ENCODE results near the gene SUGCT. TPM values are rescaled to one million over a fixed set of nuclear protein-coding genes. Genes with fewer than 3 reads are reported as not detected.

Gene SUGCT
- total RNA-seq, 2 experiments from 2014 or later = 0.95 to 1.2 TPM

- POLR2A ChIA-PET = no interaction called here
- no peaks in the 10 kb centered on the region for H3K4me1 ChIP-seq (ENCODE audit: insufficient read depth, low read length)
- H3K36me3 Mint-ChIP-seq (ENCODE audit: low read depth) = no peaks in the 10 kb centered on the region
- intact Hi-C loops (cut with DNase I, micrococcal nuclease) = no loop called here
- no peaks in the 10 kb centered on the region for H3K36me3 ChIP-seq (ENCODE audit: insufficient read depth, low read length)
- H3K9me3 ChIP-seq (ENCODE audit: control insufficient read depth in 1 of 2, insufficient read depth in 1 of 2, low read length in 2 of 2) = peaks cover 0 to 8% of the 10 kb centered on the region in 2 experiments
- ATAC-seq (ENCODE audit: poor library complexity) (no peak), DNase-seq (no peak)
- no peak for TF ChIP-seq CTCF (IDR thresholded peaks at IDR 0.05)
- H3K27me3 Mint-ChIP-seq = no peaks in the 10 kb centered on the region
- H3K27me3 ChIP-seq (ENCODE audit: control insufficient read depth in 1 of 2, insufficient read depth in 2 of 2, low read length in 2 of 2) = no peaks in the 10 kb centered on the region
- no peaks in the 10 kb centered on the region for H3K4me1 Mint-ChIP-seq (ENCODE audit: low read depth)
- H3K9me3 Mint-ChIP-seq = peaks cover 8% of the 10 kb centered on the region
- H3K27ac Mint-ChIP-seq = no peak overlapping the region
- CTCF ChIA-PET = no interaction called here
- no peak overlapping the region for H3K27ac ChIP-seq (ENCODE audit: low read depth in 1 of 2, low read length in 2 of 2)
- H3K4me3 Mint-ChIP-seq = no peak overlapping the region
- no peak overlapping the region for H3K4me3 ChIP-seq (ENCODE audit: low read length)
Observed at GRCh38 chr7:40873248-40873647, 738.4 kb downstream of the SUGCT start.

- ChIA-PET CTCF (no interaction called here), POLR2A (no interaction called here)
- Mint-ChIP-seq H3K36me3 (ENCODE audit: low read depth) (no peaks in the 10 kb centered on the region), H3K9me3 (peaks cover 5% of the 10 kb centered on the region), H3K4me3 (no peak overlapping the region), H3K27me3 (no peaks in the 10 kb centered on the region), H3K4me1 (ENCODE audit: low read depth) (no peaks in the 10 kb centered on the region), H3K27ac (no peak overlapping the region)
- DNase-seq (no peak), ATAC-seq (ENCODE audit: poor library complexity) (no peak)
- H3K9me3 ChIP-seq (ENCODE audit: control insufficient read depth in 1 of 2, insufficient read depth in 1 of 2, low read length in 2 of 2) = peaks cover 0 to 8% of the 10 kb centered on the region in 2 experiments
- no peak for TF ChIP-seq CTCF (IDR thresholded peaks at IDR 0.05)
- intact Hi-C loops (cut with DNase I, micrococcal nuclease) = no loop called here
- H3K4me1 ChIP-seq (ENCODE audit: insufficient read depth, low read length) = no peaks in the 10 kb centered on the region
- no peaks in the 10 kb centered on the region for H3K36me3 ChIP-seq (ENCODE audit: insufficient read depth, low read length)
- H3K4me3 ChIP-seq (ENCODE audit: low read length) = no peak overlapping the region
- no peaks in the 10 kb centered on the region for H3K27me3 ChIP-seq (ENCODE audit: control insufficient read depth in 1 of 2, insufficient read depth in 2 of 2, low read length in 2 of 2)
- H3K27ac ChIP-seq (ENCODE audit: low read depth in 1 of 2, low read length in 2 of 2) = no peak overlapping the region
Observed at GRCh38 chr7:40874756-40875155, 740.0 kb downstream of the SUGCT start.

DNA sequence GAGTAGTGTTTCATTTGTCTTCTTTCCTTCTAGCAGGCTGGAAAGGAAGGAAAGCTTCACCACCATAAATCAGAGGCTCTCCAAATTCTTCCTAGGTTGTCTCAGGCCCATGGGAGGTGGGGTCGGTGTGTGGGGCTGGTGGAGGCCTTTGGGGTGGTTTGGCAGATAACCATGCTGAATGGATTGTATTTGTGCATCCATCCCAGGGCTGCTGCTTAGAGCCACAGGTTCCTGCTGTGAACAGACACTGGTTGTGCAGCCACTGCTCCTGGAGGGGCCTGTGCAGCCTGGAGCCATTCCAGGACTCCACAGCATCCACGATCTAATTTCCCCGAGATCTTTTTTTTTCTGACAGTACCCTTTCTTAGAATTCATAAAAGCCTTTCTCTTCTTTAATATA, 741.8 kb downstream of the SUGCT start:
- Histone ChIP-seq H3K4me3 (ENCODE audit: low read length) (no peak overlapping the region), H3K36me3 (ENCODE audit: insufficient read depth, low read length) (no peaks in the 10 kb centered on the region), H3K27ac (ENCODE audit: low read depth in 1 of 2, low read length in 2 of 2) (no peak overlapping the region), H3K9me3 (ENCODE audit: control insufficient read depth in 1 of 2, insufficient read depth in 1 of 2, low read length in 2 of 2) (peaks cover 0 to 8% of the 10 kb centered on the region in 2 experiments), H3K4me1 (ENCODE audit: insufficient read depth, low read length) (no peaks in the 10 kb centered on the region), H3K27me3 (ENCODE audit: control insufficient read depth in 1 of 2, insufficient read depth in 2 of 2, low read length in 2 of 2) (no peaks in the 10 kb centered on the region)
- peaks cover 2% of the 10 kb centered on the region for H3K9me3 Mint-ChIP-seq
- DNase-seq = no peak
- no peaks in the 10 kb centered on the region for H3K4me1 Mint-ChIP-seq (ENCODE audit: low read depth)
- ChIA-PET CTCF (no interaction called here), POLR2A (no interaction called here)
- no peaks in the 10 kb centered on the region for H3K27me3 Mint-ChIP-seq
- no peak overlapping the region for H3K4me3 Mint-ChIP-seq
- H3K27ac Mint-ChIP-seq = no peak overlapping the region
- no peak for TF ChIP-seq CTCF (IDR thresholded peaks at IDR 0.05)
- intact Hi-C loops (cut with DNase I, micrococcal nuclease) = no loop called here
- no peak for ATAC-seq (ENCODE audit: poor library complexity)
- H3K36me3 Mint-ChIP-seq (ENCODE audit: low read depth) = no peaks in the 10 kb centered on the region
